Measurements from ENCODE around the gene KCMF1. TPM values are rescaled to one million over a fixed set of nuclear protein-coding genes. Genes with fewer than 3 reads are reported as not detected.
A peak's percentile ranks its signal among the peaks of the same experiment; 100 is the strongest.

Gene KCMF1
- polyA plus RNA-seq, 1 donor (not counting 4 experiments of a cell fraction or from before 2014, with no cell fraction given): 111 TPM

GRCh38 chr2:84946204-84947009 is 24.6 kb upstream of the KCMF1 start:
- H3K9me1 ChIP-seq (ENCODE audit: control insufficient read depth, extremely low read depth, insufficient read depth, low read length): no peaks in the 10 kb centered on the region
- H4K20me1 ChIP-seq (ENCODE audit: control insufficient read depth, extremely low read depth, insufficient read depth, low read length): no peaks in the 10 kb centered on the region
- dilution Hi-C loops (cut with MboI; ENCODE audit: extremely low pct_ligation_motif_present, low sequenced_read_pairs): no loop called here
- no peaks in the 10 kb centered on the region for H3K27me3 ChIP-seq (ENCODE audit: control insufficient read depth, extremely low read depth, insufficient read depth, low read length)
- H3K36me3 ChIP-seq (ENCODE audit: control insufficient read depth in 2 of 2, extremely low read depth in 1 of 2, insufficient read depth in 2 of 2, low read length in 2 of 2): no peaks in the 10 kb centered on the region
- H2AFZ ChIP-seq (ENCODE audit: control insufficient read depth, low read length): peak overlapping the region; percentile 74
- H3K9me3 ChIP-seq (ENCODE audit: control insufficient read depth, low read depth, low read length): no peaks in the 10 kb centered on the region
- peak; percentile 93 for DNase-seq (ENCODE audit: low read depth, low spot score)
- peak overlapping the region; percentile 85 for H3K9ac ChIP-seq (ENCODE audit: control insufficient read depth, extremely low read depth, insufficient read depth, low read length)
- H3K4me3 ChIP-seq (ENCODE audit: control insufficient read depth in 2 of 3, extremely low read depth in 1 of 3, insufficient read depth in 2 of 3, low read depth in 1 of 3, low read length in 3 of 3): peak overlapping the region; percentile 9 to 62 (median 55)
- peak overlapping the region; percentile 91 for H3K4me2 ChIP-seq (ENCODE audit: control insufficient read depth, extremely low read depth, insufficient read depth, low read depth, low read length)
- FAIRE-seq: peak; percentile 93
- peak overlapping the region; percentile 99 for H3K27ac ChIP-seq (ENCODE audit: control insufficient read depth, insufficient read depth, low read length)
- no peaks in the 10 kb centered on the region for H3K79me2 ChIP-seq (ENCODE audit: control insufficient read depth, insufficient read depth, low read length)
- H3K4me1 ChIP-seq (ENCODE audit: control insufficient read depth, extremely low read depth, insufficient read depth, low read length): peaks cover 27% of the 10 kb centered on the region
- TF ChIP-seq EZH2 (IDR thresholded peaks at IDR 0.05; ENCODE audit: low read length): no peak
- TF ChIP-seq CTCF (optimal IDR thresholded peaks at IDR 0.05 in 1 of 3, IDR thresholded peaks at IDR 0.05 in 1 of 3, conservative IDR thresholded peaks at IDR 0.05 in 1 of 3; ENCODE audit: extremely low read depth in 1 of 3, insufficient read depth in 2 of 3, low read length in 3 of 3): peak in 1 of 3 experiments; percentile 10

GRCh38 chr2:84947010-84947593 is 23.9 kb upstream of the KCMF1 start:
- peak overlapping the region in 2 of 3 experiments; percentile 55 to 62 for H3K4me3 ChIP-seq (ENCODE audit: control insufficient read depth in 2 of 3, extremely low read depth in 1 of 3, insufficient read depth in 2 of 3, low read depth in 1 of 3, low read length in 3 of 3)
- TF ChIP-seq EZH2 (IDR thresholded peaks at IDR 0.05; ENCODE audit: low read length) (no peak), CTCF (optimal IDR thresholded peaks at IDR 0.05 in 1 of 3, IDR thresholded peaks at IDR 0.05 in 1 of 3, conservative IDR thresholded peaks at IDR 0.05 in 1 of 3; ENCODE audit: extremely low read depth in 1 of 3, insufficient read depth in 2 of 3, low read length in 3 of 3) (no peak)
- peaks cover 27% of the 10 kb centered on the region for H3K4me1 ChIP-seq (ENCODE audit: control insufficient read depth, extremely low read depth, insufficient read depth, low read length)
- no peaks in the 10 kb centered on the region for H3K9me3 ChIP-seq (ENCODE audit: control insufficient read depth, low read depth, low read length)
- dilution Hi-C loops (cut with MboI; ENCODE audit: extremely low pct_ligation_motif_present, low sequenced_read_pairs): no loop called here
- peak overlapping the region; percentile 65 for H2AFZ ChIP-seq (ENCODE audit: control insufficient read depth, low read length)
- H3K79me2 ChIP-seq (ENCODE audit: control insufficient read depth, insufficient read depth, low read length): no peaks in the 10 kb centered on the region
- H3K9me1 ChIP-seq (ENCODE audit: control insufficient read depth, extremely low read depth, insufficient read depth, low read length): no peaks in the 10 kb centered on the region
- no peaks in the 10 kb centered on the region for H4K20me1 ChIP-seq (ENCODE audit: control insufficient read depth, extremely low read depth, insufficient read depth, low read length)
- FAIRE-seq: no peak
- peak overlapping the region; percentile 91 for H3K4me2 ChIP-seq (ENCODE audit: control insufficient read depth, extremely low read depth, insufficient read depth, low read depth, low read length)
- no peaks in the 10 kb centered on the region for H3K36me3 ChIP-seq (ENCODE audit: control insufficient read depth in 2 of 2, extremely low read depth in 1 of 2, insufficient read depth in 2 of 2, low read length in 2 of 2)
- peak overlapping the region; percentile 99 for H3K27ac ChIP-seq (ENCODE audit: control insufficient read depth, insufficient read depth, low read length)
- DNase-seq (ENCODE audit: low read depth, low spot score): no peak
- H3K9ac ChIP-seq (ENCODE audit: control insufficient read depth, extremely low read depth, insufficient read depth, low read length): peak overlapping the region; percentile 85
- no peaks in the 10 kb centered on the region for H3K27me3 ChIP-seq (ENCODE audit: control insufficient read depth, extremely low read depth, insufficient read depth, low read length)
